SW480 (cell line): ENCODE results near the gene BEST4.
"Not testable (repeated sequence)": the region's sequence is repeated elsewhere in the genome, so short reads cannot be mapped to it uniquely, and the experiment has no call there.

Experiments used
- DNase-seq: peaks from one replicate; pipeline ENCODE4 v3.0.0-alpha.2; 2016; ENCODE audit warnings: low spot score

BEST4 gene

GRCh38 chr1:44788120-44788860 lies at the start of gene BEST4:
BEST4 (minus strand) TSS chr1:44788170; CDS start chr1:44787705, 465 bp downstream.
- no peak for DNase-seq

DNA sequence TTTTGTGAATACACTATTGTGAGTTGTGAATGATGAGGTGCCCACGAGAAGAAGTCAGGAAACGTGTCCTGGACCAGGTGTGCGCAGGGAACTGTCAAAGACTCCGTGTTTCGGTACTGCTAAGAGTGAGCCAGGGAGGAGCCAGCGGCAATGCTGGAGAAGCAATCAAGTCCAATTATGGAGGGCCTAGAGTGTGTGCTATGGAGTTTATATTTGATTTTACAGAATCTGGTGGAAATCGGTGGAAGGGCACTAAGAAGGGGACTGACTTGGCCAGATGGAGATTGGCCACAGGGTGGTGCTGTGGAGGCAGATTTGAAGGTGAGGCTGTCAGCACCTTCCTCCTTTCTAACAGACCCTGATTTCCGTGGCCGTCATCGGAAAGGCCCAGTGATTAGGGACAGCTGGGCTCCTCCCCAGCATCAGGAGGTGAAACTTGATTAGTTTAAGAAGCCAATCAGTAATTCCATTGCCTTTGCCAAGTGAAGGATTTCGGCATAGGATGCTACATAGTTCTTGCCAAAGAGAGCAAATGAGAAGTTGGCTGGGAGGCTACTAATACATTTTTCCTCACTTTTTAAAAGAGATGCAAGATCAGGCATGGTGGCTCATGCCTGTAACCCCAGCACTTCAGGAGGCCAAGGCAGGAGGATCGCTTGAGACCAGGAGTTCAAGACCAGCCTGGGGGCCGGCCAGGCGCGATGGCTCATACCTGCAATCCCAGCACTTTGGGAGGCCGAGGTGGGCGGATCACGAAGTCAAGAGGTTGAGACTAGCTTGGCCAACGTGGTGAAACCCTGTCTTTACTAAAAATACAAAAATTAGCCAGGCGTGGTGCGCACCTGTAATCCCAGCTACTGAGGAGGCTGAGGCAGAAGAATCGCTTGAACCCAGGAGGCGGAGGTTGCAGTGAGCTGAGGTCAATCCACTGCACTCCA lies 48.0 kb upstream of the BEST4 start:
- peak; percentile 69 for DNase-seq

GRCh38 chr1:44834328-44834727 lies 46.4 kb upstream of the BEST4 start:
- no peak for DNase-seq

DNA sequence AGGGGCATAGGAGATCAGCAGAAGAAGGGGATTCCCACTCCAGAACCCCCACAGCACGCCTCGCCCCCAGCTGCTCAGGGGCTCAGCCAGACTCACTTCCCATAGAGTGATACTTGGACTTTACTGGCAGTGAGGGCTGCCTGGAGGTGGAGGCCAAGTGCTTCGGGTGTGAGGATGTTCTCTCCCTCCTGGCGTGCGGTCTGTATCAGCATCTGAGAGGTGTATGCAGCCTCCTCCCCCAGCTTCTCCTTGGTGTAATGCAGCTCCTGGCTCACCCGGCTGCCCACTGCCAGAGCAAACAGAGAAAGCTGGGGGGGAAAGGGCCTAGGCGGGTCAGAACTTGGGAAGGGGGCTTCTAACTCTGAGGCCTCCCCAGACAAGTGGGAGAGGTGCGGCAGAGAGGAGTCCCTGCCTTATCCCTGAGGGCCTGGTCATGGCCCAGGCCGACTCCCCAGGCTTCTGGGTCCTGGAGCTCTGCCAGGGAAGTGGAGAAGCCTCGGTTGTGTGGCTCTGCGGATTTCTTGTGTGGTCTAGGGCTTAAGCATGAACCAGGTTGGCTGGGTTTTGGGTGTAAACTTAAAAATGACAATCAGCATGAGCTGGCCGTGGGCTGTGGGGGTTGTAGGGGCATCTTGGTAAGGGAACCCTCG lies 44.2 kb upstream of the BEST4 start:
- DNase-seq = no peak

GRCh38 chr1:44831516-44831915 lies 43.5 kb upstream of the BEST4 start:
- DNase-seq = no peak

- DNase-seq = no peak
These were observed 42.9 kb upstream of the BEST4 start for GRCh38 chr1:44830900-44831304.

DNA sequence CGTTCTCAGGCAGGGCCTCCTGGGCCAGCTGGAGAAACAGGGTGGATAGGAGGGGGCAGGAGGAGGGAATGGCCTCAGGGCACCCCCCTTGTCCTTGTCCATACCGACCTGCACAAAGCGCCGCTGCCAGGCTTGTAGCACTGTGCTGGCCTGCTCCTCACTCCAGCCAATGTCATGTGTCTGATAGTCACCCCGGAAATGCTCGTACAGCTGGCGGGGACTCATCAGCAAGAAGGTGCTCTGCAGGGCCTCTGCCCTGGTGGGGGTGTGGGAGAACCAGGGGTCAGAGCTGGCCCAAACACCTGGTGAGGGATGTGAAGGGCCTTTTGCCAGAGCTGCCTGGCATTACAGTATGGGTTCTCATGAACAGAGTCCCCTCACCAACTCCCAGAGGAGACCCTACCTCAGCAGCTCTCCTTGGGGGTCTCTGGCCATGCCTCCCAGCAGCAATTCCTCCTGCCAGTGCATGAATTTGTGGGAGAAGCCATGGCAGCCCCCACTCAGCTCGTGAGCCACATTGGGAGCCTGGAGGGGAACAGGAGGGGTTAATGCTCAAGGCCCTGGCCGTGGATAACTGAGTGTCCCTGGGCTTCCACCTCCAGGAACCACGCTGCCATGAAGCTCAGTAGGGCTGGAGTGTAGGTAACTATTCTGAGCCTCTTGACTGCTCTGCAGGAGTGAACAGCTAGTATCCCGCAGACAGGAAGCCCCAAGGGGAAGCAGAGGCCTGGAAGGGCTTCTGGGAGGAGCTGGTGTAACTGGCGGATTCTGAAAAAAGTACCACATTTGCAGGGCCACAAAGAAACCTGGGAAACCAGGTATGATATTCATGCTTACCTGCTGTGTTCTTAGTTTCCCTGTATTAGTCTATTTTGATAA lies 41.8 kb upstream of the BEST4 start:
- no peak for DNase-seq

GRCh38 chr1:44828841-44829440 lies 41.0 kb upstream of the BEST4 start:
- DNase-seq = no peak

GRCh38 chr1:44828003-44828651 lies 40.2 kb upstream of the BEST4 start:
- DNase-seq = no peak

DNA sequence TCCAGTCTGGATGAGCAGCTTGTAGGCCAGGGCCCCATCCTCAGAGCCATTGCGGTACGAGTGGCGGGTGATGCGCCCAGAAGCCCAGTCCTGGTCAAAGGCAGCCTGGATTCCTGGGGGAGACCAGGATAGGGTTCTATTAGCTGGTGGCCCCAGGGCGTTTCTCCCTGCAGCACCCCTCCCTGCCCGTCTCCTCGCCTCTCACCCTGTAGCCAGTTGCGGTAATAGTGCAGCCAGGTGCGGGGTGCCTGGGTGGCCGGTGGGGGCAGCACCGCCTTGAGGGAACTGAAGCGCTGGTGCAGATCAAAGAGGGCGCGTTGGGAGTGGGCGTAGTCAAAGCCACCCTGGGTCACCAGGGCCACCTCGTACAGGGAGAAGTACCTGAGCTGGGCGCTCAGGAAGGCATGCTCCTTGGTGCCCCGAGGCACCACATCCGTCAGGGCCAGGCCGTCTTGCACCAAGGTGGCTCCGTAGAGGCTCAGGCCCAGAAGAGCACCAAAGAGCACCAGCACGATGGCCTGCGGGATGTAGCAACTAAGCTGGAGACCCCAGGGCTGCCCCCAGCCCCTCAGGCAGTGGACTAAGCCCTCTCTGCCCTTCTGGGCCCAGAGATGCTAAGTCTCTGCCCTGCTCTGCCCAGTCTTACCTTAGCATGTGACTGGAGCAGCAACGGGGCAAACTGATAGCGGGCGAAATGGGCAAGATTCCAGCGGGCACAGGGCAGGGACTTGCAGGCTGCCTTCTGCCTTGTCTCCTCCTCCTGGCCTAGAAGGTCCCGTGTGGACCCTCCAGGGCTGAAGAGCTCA lies 39.4 kb upstream of the BEST4 start:
- no peak for DNase-seq

DNA sequence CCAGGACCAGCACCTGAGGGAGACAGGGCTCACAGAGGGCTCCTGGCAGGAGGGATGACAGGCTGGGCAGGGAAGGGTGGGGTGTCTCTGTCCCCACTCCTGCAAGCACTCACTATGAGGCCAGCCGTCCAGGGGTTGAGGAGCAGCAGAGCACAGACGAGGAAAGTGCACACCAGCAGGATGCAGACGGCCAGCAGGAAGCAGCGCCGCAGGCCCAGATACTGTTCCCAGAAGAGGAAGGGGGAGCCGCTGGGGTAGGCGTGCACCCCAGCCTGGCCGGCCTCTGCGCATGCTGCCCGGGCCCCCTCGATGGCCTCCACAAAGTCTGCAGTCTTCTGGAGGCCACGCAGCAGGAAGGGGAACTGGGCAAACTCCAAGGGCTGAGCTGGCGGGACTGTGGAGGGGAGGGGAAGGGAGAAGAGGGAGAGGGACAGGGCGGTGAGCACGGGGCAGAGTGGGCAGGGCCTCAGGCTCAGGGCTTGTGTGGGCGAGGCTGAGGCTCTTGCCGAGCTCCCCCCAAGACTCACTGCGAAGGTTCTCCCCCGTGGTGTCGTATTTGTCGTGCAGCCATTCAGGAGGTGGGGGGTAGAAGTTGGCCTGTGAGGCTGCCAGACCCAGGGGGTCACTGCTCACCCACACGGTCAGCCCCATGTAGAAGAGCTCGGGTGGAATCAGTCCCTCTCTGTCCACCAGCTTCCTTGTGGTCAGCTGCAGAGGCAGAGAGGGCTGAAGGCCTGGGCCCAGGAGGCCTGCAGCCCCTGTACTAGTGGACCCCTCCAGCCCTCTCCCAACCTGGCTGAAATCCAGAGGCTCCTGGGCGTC lies 38.6 kb upstream of the BEST4 start:
- DNase-seq = no peak

- not testable (repeated sequence) for DNase-seq
These were observed 36.4 kb upstream of the BEST4 start for GRCh38 chr1:44824392-44824791.

GRCh38 chr1:44822981-44823451 lies 35.0 kb upstream of the BEST4 start:
- DNase-seq = no peak

- no peak for DNase-seq
These were observed 34.2 kb upstream of the BEST4 start for GRCh38 chr1:44822131-44822701.

DNA sequence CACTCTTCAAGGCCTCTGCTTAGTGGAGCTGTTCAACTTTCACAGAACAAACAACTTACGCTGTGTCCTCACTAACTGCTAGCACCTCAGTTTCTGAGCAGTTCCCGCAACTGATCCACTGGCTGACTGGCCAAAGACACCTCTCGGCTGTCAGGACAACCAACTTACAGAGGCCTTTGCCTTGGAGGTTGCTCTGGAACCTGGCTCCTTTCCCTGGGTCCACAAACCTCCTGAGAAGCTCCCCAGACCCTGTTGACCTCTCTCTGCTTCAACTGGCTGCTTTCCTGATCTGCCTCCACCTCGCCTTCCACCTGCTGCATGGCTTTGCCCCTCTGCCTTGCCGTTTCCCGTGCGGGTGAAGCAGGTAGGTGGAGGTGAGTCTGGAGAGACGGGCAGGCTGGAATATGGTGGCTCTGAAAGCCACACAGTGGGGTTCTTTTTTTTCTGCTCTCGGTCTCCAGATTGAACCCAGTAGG lies 33.3 kb upstream of the BEST4 start:
- no peak for DNase-seq

DNA sequence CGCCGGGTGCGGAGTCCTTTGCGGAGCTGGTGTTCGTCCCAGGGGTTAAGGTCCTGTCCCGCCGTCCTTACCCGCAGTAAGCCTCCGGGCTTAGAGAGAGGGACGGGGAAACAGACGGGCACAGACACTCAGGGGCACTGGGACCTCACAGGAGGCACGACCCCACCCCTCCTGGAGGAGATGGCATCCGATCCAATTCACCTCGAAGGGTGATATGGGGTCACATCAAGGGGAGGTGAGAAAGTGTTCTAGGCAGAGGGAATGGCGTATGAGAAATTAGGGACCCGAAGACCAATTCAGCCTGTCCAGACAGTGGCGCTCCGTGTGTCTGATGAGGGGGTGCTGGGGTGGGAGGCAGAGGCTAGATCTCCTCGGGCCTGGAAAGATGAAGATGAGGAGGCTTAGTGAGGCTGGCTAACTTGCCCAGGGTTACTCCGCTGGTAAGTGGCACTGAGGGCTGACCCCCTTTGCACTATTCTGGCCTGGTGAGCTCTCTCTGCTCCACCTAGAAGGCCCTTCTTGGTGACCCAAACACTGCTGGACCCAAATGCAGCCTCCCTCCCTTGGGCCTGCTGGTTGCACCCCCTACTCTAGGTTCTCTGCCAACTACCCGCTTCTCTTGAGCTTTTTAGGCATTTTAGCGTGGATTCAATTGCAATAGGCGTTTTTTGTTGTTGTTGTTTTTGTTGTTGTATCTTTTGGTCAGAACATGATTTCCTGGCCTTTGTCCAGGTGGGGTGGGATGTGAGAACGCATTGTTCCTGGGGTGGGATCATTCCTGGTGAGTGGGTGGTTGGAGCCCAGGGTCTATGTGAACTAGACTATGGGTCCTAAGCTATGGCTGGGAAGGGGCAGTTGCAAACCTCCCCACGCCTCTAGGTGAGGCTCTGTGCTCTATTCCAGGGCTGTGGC lies 32.6 kb upstream of the BEST4 start:
- no peak for DNase-seq
